HG03280 (cell line): ENCODE data around the gene MEF2C.
A peak's percentile ranks its signal among the peaks of the same experiment; 100 is the strongest.
"Not testable (repeated sequence)": the region's sequence is repeated elsewhere in the genome, so short reads cannot be mapped to it uniquely, and the experiment has no call there.

ENCODE experiments used
- ATAC-seq: cut with Tn5 transposase; IDR thresholded peaks from one replicate; pipeline ENCODE4 v1.9.1; 2021; ENCODE audit warnings: mild to moderate bottlenecking, moderate library complexity; ENCODE audit not compliant: unreplicated experiment

MEF2C gene

GRCh38 chr5:88863523-88863922, 19.5 kb downstream of the MEF2C start:
- no peak for ATAC-seq

- no peak for ATAC-seq
Observed at GRCh38 chr5:88862547-88863175, 20.3 kb downstream of the MEF2C start.

- no peak for ATAC-seq
Observed at GRCh38 chr5:88861231-88861630, 21.8 kb downstream of the MEF2C start.

GRCh38 chr5:88860501-88860900, 22.5 kb downstream of the MEF2C start:
- no peak for ATAC-seq

GRCh38 chr5:88858392-88858791, 24.6 kb downstream of the MEF2C start:
- ATAC-seq, result no peak

GRCh38 chr5:88856381-88856780, 26.6 kb downstream of the MEF2C start:
- ATAC-seq, result not testable (repeated sequence)

- no peak for ATAC-seq
Observed at GRCh38 chr5:88854769-88855168, 28.2 kb downstream of the MEF2C start.

- no peak for ATAC-seq
Observed at GRCh38 chr5:88847420-88847819, 35.6 kb downstream of the MEF2C start.

GRCh38 chr5:88846434-88846833, 36.5 kb downstream of the MEF2C start:
- ATAC-seq, result no peak

GRCh38 chr5:88845081-88845697, 37.8 kb downstream of the MEF2C start:
- peak; percentile 82 for ATAC-seq

GRCh38 chr5:88842784-88843183, 40.2 kb downstream of the MEF2C start:
- ATAC-seq, result no peak

GRCh38 chr5:88841212-88841611, 41.8 kb downstream of the MEF2C start:
- no peak for ATAC-seq

GRCh38 chr5:88840495-88840894, 42.5 kb downstream of the MEF2C start:
- ATAC-seq, result no peak

GRCh38 chr5:88839238-88839637, 43.7 kb downstream of the MEF2C start:
- ATAC-seq, result no peak

- ATAC-seq, result no peak
Observed at GRCh38 chr5:88838500-88838899, 44.5 kb downstream of the MEF2C start.

- no peak for ATAC-seq
Observed at GRCh38 chr5:88837817-88838216, 45.2 kb downstream of the MEF2C start.

- no peak for ATAC-seq
Observed at GRCh38 chr5:88837222-88837621, 45.8 kb downstream of the MEF2C start.

- no peak for ATAC-seq
Observed at GRCh38 chr5:88836195-88836838, 46.7 kb downstream of the MEF2C start.

GRCh38 chr5:88834499-88834898, 48.5 kb downstream of the MEF2C start:
- no peak for ATAC-seq

GRCh38 chr5:88834131-88834462, 48.9 kb downstream of the MEF2C start:
- ATAC-seq, result no peak

- ATAC-seq, result peak; percentile 26
Observed at GRCh38 chr5:88833371-88834130, 49.4 kb downstream of the MEF2C start.

- no peak for ATAC-seq
Observed at GRCh38 chr5:88831816-88832215, 51.2 kb downstream of the MEF2C start.
